Fibroblast of skin of left biceps (primary cell): ENCODE results near the gene SSC5D.
"Not testable (repeated sequence)": the region's sequence is repeated elsewhere in the genome, so short reads cannot be mapped to it uniquely, and the experiment has no call there.

Experiments used
- DNase-seq, 2 experiments: peaks; one replicate each; pipeline ENCODE4 v3.0.0-alpha.2; 2013; ENCODE audit warnings: low read depth in 2 of 2

SSC5D gene

DNA sequence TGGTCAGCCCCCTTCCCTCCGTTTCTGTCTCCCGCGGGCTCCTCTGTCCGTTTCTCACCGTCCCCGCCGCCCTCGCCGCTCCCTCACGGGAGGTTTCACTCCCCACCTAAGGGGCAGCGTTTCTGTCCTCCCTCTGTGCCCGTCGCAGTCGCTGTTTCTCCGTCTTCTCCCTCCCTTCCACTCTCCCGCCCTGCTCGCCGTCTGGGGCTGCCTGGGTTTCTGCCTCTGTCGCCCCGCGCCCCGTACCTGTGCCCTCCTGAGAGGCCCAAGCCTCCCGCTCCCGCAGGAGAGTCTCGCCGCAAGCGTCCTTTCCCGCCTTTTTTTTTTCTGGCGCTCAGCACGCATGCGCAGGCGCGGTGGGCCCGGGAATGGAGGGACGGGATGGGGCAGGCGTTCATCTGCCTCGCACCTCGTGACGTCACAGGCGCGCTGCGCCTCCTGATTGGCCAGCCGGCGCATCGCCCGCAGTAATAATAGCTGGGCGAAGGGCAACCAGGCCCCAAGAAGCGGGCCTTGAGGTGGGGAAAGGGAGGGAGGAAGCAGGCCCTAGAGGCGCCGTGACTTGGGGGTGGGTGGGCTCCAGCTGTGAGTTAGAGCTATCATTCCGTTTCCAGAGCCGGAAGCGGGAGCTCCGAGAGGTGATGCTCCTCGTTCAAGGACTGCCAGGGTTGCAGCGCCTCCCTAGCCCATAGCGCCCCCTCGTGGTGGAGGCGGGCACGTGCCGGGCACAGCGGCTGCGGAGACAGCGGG is 15.4 kb downstream of the SSC5D start:
- peak; percentile 75 to 78 for DNase-seq

DNA sequence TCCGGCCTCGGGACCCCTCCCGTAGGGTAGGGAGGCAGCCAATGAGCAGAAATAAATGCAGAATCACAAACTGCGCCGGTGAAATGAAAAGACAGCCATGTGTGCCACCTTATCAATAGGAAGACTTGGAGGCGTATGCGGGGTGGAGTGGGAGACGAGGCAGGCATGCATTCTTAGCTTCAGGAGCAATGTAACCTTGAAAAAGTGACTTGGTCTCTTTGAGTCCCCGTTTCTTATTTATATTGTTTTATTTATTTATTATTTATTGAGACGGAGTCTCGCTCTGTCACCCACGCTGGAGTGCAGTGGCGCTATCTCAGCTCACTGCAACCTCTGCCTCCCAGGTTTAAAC is 16.0 kb downstream of the SSC5D start:
- no peak for DNase-seq

DNA sequence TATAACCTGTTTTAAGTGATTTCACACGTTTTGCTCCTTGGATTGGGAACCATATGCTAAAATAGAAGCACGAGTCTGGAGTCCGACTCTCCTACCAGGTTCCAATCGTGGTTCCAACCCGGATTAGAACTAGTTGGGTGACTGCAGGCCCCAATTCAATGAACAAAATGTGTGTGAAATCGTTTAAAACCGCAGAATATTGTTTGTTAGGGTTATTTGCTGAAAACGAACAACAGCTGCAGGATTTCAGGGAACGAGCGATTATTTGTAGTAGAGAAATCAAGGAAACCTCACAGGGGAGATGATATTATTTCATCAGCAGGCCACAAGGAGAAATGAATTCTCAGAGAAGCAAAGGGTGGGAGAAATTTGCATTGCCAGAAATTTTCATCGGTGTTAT is 16.7 kb downstream of the SSC5D start:
- no peak for DNase-seq

DNA sequence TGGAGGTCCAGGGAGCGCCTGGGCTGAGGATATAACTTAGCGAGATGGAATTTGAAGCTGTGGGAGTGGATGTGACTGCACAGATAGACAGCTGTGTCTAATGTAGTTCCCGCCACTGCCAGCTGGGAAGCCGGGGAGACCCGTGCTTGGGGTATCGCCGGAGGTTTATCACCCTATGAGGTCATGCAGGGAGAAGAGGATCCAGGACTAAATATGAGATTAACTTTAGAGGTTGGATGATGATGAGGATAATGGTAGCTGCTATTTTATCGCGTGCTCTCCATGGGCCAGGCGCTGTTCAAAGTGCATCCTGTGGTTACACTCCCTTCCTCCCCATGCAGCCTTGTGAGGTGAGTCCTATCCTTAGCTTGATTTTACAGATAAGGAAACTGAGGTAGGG is 19.9 kb downstream of the SSC5D start:
- no peak for DNase-seq

DNA sequence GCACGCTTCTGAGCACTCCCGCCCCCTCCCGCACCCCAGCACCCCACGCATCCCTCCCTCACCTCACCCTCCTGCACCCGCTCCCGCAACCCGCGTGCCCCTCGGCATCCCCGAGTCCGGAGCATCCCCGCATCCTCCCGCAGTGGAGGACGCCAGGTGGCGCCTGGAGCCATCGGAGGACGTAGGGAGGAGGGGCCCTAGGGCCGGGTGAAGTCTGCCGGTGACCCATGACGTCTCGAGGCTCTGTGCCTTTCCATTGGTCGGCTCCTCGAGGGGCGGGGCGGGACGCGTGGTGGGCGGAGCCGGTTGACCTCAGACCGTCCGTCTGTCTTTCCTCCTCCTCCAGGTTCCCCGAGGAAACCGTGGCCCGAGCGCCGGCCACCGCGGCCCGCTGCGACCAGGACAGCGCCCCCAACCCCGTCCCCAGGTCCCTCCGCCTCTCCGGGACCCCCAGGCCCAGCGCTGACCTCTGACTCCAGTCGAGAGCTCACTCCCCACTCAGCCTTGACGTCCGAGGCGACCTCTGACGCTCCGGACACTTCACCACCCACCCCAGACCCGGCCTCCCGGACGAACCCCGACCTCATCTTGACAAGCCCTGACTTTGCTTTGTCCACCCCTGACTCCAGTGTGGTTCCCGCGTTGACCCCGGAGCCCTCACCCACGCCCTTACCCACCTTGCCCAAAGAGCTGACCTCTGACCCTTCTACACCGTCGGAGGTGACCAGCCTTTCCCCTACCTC is 28.8 kb downstream of the SSC5D start:
- DNase-seq = peak; percentile 73 to 75

DNA sequence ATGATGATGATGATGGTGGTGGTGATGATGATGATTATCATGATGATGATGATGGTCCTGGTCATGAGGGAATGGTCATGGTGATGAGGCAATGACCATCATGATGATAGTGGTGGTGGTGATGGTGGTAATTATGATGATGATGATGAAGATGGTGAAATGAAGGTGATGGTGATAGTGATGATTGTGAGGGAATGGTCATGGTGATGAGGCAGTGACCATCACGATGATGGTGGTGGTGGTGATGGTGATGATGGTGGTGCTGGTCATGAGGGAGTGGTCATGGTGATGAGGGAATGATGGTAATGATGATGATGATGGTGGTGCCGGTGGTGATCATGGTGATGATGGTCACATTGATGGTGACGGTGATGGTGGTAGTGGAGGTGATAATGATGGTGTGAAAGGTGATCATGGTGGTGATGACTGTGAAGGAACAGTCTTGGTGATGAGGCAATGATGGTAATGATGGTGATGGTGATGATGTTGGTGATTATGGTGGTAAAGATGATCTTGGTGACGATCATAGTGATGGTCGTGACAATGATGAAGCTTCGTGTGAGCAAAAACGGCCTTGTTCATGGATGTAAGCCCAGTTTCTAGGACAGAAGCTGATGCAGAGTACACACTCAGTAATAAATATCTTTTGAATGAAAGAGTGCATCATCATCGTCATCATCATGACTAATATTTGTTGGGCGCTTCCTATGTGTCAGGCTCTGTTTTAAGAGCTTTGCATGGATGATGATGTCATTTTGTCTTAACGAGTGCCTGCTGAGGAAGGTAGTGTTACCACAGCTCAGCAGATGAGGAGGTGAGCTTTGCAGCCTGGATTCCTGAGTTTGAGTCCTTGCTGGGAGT is 31.4 kb downstream of the SSC5D start:
- no peak for DNase-seq

DNA sequence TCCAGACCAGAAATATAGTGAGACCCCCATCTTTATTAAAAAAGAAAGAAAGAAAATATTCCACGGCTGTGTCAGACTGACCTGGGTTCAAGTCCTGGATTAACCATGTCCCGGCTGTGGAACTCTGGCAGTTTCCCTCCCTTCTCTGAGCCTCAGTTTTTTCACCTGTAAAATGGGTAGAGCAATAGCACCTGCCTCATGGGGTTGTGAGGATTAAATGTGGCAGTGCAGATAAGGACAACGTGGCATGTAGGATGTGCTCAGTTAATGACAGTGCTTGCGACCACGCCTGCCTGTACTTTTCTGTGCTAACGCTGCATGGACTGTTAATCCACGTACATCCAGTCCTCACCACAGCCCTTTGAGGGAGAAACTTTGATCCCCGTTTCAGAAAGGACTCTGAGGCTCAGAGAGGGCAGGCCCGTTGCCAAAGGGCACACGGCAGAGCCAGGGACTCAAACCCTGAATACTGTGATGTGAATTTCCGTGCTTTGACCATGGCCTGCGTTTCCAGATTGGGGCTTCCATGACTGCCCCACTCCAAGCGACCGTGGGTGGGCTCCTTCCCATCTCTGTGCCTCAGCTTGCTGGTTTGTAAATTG is 32.6 kb downstream of the SSC5D start:
- DNase-seq = no peak

DNA sequence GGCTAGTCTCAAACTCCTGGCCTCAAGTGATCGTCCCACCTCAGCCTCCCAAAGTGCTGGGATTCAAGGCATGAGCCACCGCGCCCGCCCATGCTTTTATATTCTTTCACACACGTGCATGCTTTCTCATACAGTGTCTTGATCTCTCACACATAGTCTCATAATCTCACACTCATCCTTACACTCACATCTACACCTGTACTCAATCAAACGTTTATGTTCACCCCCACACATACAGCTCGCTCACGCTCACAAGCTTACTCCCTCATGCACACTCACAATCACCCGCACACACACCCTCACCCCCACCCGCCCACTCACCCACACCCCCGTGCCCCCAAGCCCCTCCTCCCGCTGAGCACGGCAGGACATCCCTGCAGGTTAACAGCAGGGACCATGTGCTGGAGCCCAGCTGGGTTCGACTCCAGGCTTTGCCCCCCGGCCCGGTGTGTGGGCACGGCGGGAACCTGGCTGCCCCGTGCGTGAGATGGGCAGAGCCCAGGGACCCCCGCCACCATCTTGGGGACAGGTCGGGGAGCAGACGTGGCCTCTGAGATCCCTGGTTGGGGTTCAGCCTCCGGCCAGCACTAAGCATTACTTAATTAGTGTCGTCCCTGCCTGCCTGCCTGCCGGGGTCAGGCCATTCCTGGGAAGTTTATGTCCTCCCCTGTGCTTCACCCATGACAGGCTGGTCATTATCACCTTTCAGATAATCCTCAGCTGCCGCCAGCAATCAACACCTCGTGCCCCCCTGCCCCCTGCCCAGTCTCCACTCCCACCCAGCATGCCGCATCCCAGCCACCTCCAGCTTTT is 37.3 kb downstream of the SSC5D start:
- no peak for DNase-seq

DNA sequence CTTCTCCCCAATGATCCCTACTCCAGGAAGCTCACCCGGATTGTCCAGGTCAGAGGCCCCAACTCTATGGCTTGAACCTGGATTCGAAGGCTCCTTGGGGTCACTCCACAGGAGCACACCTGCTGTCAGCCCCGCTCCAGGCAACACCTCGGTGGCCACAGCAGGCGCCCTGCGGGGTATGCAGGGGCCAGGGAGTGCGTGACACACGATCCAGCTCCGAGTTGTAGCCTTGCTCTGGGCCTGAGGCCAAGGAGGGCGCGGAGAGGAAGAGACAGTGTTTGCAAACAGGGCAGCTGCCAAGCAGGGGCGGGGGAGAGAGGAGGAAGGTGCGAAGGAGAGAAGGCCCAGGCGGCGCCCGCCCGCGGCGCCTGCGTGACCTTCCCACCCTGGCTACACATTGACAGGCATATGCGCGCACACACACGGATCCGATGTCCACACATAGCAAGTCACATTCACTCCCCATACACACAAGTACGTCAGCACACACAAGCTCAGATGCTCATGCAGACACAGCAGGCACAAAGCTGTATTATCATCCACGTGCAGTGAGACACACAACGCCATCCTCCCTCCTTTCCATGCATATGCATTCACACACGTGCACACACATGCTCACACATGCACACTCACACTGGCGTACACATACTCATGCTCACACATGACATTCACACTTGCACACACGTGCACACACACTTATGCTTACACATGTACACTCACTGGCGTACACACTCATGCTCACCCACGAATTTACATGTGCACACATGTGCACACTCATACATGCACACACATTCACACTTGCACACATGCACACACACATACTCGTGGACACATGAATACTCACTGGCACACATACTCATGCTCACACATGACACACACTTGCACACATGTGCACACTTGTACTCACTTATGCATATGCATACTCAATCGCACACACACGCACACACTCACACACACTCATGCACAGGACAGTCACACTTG is 38.3 kb downstream of the SSC5D start:
- DNase-seq = no peak

DNA sequence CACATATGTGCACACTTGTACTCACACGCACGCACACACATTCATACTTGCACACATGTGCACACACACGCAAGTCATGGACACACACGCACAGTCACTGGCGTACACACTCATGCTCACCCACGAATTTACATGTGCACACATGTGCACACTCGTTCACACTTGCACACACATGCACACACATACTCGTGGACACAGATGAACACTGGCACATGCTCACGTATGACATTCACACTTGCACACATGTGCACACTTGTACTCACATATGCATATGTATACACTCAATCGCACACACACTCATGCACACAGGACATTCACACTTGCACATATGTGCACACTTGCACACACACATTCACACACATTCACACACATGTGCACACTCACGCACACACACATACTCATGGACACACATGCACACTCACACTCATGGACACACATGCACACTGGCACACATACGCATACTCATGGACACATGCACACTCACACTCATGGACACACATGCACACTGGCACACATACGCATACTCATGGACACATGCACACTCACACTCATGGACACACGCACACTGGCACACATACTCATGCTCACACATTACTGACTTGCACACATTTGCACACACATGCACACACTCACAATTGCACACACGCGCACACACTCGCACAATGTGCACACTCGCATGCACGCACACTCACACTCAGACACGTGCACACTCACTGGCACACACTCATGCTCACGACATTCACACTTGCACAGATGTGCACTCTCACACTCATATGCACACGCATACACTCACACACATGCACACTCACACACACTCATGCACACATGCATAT is 39.2 kb downstream of the SSC5D start:
- no peak for DNase-seq

DNA sequence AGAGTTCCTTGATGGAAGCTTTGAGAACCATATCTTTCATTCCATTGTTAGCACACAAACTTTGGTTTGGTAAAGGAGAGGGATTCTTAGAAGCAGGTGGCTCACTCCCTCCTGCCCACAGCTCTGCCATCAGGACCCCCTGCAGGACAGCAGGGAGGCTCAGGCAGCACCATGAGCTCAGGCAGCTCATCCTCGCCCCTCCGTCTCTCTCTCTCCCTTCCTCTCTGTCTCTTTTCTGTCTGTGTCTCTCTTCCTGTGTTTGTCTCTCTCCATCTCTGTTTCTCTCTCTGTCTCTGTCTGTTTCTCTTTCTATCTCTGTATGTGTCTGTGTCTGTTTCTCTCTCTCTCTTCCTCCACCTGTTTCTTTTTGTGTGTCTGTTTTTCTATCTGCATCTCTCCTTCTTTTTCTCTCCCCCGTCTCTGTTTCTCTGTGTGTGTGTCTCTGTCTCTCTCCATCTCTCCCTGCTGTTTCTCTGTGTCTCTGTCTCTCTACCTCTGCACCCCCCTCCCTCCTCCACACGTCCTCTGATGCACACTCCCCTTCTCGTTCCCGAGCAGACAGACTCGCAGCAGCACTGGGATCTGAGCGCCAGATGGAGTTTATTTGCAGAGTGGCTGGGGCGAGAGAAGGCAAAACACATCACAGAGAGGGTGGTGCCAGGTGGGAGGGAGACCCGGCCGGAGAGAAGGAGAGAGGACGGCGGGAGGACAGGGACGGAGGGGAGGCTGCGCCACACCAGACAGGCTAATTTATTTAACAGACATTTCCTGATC is 40.0 kb downstream of the SSC5D start:
- no peak for DNase-seq

DNA sequence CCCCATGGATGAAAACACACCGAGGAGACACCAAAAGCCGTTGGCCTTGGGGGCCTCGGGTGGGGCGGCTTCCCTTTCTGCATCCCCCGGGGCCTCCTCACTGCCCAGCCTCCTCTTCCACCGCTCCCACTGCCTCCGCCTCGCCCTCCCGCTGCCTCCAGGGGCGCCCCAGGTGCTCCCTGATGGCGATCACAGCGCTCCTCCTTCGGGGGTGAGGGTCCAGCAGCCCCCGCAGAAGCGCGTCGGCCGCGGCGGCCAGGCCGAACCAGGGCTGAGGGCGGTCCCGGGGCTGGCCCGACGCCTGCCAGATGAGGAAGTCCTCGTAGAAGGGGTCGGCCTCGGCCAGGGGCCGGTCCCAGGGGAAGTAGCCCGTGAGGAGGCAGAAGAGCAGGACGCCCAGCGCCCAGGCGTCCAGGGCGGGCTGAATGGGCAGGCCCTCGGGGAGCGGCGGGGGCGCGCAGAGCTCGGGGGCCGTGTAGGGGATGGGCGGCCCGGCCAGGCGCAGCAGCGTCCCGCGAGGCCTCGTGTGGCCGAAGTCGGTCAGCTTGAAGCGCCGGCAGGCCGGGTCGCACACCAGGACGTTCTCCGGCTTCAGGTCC is 41.5 kb downstream of the SSC5D start:
- no peak for DNase-seq

DNA sequence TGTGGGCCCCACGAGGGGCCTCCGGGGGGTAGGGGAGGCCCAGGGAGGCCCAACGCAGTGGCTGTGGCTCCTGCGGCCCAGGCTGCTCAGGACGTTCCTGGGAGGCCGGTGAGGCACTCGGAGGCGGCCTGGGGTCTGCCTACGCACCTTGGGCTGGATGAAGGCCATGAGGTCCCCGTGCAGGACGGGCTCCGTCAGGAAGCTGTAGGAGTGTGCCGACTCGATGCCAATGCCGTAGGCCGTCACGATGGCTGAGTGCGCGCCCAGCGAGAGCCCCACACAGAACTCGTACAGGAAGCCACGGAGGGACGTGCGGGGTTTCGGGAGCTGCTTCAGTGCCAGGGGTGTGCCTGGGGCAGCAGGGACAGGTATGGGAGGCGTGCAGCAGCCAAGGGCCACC is 42.8 kb downstream of the SSC5D start:
- no peak for DNase-seq

DNA sequence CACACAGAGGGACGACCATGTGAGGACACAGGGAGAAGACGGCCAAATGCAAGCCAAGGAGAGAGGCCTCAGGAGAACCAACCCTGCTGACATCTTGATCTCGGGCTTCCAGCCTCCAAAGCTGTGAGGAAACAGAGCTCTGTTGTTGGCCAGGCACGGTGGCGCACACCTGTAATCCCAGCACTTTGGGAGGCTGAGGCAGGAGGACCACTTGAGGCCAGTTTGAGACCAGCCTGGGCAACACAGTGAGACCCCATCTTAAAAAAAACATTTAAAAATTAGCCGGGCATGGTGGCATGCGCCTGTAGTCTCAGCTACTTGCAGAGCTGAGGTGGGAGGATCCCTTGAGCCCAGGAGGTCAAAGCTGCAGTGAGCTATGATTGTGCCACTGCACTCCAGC is 46.0 kb downstream of the SSC5D start:
- not testable (repeated sequence) for DNase-seq

DNA sequence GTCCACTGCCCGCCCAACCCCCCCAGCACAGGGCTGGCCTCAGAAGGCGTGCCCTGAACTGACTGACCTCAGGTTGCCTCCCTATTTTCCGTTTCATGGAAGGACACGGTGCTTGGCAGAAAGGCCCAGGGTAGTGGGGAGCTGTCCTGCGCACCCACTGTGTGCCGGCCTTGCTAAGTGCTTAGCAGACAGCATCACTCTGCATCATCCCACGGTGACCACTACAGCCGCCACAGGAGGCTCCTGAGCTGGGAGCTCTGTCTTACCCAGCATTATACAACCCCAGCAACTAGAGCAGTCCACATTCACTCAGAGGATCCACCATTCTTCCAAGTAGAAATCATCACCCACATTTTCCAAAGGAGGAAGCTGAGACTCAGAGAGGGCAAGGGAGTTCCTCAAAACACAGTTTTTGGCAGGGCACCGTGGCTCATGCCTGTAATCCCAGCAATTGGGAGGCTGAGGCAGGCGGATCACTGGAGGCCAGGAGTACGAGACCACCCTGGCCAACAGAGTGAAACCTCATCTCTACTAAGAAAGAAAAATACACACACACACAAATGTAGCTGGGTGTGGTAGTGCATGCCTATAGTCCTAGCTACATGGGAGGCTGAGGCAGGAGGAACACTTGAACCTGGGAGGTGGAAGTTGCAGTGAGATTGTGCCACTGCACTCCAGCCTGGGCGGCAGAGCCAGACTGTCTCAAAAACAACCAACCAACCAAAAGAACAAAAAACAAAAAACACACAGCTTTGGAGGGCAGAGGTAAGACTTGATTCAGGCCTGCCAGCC is 47.1 kb downstream of the SSC5D start:
- no peak for DNase-seq

DNA sequence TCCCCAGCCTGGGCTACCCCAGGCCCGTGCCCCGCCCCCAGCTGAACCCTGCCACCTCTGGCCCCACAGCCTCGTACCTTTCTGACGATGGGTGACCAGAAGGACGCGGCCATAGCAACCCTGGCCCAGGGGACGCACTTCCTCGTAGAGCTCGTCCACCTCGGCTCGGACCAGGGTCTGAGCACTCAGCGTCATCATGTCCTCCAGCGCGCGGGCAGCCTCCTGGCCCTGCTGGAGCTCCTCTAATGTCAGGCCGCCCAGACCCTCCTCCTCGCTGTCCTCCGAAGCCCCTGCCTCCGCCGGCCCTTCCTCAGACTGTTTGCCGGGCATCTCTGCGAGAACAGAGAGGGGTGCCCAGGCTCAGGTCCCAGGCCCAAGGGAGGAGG is 47.7 kb downstream of the SSC5D start:
- no peak for DNase-seq

DNA sequence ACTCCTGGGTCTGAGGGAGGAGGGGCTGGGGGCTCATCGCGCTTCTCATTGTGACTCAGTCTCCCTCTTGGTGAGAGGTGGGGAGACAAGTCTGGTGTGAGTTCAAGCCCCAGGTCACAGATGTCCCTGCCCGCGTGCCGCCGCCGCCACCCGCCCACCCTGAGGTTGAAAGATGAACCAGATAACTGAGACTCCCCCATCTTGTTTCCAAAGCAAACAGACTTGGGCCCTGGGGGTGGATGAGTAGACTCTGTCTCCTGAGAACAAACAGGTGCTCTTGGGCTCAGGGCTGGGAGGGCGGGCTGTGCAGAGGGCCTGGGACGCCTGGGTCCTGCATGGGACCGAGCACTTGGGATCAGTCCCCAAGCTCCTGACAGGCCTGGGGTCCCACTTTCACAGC is 48.1 kb downstream of the SSC5D start:
- no peak for DNase-seq
